GM12878 (cell line): ENCODE measurements around the gene CLSTN2.

Experiments used
- CREB1 ChIP-seq: IDR thresholded peaks from 2 replicates; pipeline ENCODE4 v1.6.1; 2012; ENCODE audit warnings: low read depth, mild to moderate bottlenecking, inconsistent platforms
- SRF ChIP-seq, 2 experiments: IDR thresholded peaks; 2 replicates each; pipeline ENCODE4 v1.6.1; 2011; ENCODE audit warnings: low read depth in 2 of 2, low read length in 2 of 2, mild to moderate bottlenecking in 1 of 2, moderate library complexity in 1 of 2

DNA sequence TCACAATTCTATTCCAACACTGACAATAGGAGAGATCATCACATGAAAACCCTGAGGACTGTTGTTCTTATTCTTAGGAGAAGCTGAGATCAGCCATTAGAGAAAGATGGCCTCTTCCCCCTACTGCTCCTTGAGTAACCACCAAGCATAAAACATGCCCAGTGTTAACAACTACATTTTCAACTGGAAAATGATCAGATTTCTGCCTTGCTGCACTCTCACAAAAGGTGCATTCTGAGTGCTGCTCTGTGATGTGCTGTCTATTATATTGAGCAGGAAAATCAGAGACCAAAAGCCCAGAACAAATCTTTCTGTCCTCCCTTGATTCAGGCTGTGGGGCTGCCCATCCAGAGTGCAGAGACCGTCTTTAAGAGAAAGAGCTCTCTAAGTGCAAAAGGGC, 438.2 kb downstream of the CLSTN2 start:
- TF ChIP-seq CREB1, result no peak
- no peak for TF ChIP-seq SRF (IDR thresholded peaks at IDR 0.05; ENCODE audit: low read depth in 2 of 2, low read length in 2 of 2)
